Measurements from ENCODE around the gene DFFA.
"Not testable (repeated sequence)": the region's sequence is repeated elsewhere in the genome, so short reads cannot be mapped to it uniquely, and the experiment has no call there.

Gene DFFA

DNA sequence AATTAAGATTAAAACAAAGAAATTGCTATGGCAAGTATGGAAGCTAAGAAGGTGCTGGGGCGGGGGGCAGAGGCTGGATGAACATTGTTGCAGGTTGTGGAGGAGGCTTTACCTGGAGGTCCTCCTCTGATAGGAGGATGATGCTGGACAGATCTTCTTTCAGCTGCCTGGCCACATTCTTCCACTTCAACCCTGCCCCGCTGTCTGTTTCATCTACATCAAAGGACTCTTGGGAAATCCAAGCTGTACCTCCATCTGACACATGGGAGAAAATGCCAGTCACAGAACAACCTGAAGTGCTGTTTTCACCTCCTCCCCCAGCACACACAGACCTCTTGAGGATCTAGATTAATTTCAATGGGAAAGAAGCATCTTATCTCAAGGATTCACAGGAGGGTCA, 5.3 kb downstream of the DFFA start:
- DNase-seq (ENCODE audit: low read depth in 2 of 3, low spot score in 1 of 3), result no peak

DNA sequence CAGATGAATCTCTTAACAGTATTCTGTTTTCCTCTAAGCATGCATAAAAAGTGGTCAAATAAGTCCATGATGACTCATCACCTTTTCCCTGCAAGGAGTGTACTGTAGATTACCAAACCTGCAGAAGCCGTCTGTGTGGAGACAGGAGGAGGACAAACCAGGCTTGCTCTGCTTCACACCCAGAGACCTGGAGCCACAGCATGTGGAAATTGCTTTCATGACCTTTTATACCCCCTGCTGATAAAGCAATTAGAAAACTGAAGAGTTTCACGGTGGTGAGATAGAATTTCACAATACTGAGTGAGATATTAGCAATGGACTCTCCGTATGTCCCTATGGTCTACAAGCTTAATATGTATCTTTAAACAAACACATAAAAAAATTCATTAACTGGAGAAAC, 13.1 kb downstream of the DFFA start:
- DNase-seq (ENCODE audit: low read depth in 2 of 3, low spot score in 1 of 3), result no peak

DNA sequence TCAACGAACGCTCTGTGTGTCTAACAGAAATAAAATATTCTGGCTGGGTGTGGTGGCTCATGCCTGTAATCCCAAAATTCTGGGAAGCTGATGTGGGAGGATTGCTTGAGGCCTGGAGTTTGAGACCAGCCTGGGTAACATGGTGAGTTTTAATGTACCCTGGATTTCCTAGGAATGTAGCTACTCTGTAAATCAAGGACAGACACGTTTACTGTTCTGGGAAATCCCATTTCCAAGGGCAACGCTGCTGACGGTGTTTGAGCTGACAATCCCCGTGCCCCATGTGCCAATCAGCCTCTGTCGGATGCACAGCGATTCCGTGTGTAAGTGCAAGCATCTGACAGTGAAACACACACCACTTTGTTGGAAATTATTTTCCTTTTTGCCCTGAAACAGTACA, 14.5 kb downstream of the DFFA start:
- DNase-seq (ENCODE audit: low read depth in 2 of 3, low spot score in 1 of 3), result no peak

DNA sequence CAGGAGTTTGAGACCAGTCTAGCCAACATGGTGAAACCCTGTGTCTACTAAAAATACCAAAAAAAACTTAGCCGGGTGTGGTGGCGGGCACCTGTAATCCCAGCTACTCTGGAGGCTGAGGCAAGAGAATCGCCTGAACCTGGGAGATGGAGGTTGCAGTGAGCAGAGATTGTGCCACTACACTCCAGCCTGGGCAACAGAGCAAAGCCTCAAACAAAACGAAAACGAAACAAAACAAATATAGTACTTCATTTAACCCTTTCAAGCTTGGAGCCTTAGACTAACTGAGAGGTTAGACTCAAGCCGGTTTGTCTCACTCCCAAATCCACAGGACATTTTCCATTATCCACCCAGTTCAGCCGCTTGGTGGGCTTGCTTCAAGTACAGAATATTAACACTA, 14.9 kb downstream of the DFFA start:
- not testable (repeated sequence) for DNase-seq (ENCODE audit: low read depth in 2 of 3, low spot score in 1 of 3)

DNA sequence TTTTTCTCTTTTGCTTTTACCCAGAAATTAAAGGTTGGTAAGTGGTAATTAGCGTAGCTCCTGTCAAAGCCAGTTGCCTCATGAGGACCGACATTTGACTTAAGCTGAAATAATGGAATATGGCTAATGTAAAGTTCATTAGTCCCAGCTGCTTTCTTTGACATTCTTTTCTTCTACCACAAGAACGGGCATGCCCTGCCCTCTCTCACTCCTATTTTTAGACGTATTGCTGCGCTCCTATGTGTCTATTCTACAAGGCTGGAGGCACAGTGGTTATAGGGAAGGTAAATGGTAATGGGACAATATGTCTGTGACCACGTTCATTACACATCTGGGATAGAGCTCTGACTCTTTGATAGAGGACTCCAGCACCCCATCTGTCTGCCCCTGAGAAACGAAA, 15.7 kb downstream of the DFFA start:
- DNase-seq (ENCODE audit: low read depth in 2 of 3, low spot score in 1 of 3), result no peak

DNA sequence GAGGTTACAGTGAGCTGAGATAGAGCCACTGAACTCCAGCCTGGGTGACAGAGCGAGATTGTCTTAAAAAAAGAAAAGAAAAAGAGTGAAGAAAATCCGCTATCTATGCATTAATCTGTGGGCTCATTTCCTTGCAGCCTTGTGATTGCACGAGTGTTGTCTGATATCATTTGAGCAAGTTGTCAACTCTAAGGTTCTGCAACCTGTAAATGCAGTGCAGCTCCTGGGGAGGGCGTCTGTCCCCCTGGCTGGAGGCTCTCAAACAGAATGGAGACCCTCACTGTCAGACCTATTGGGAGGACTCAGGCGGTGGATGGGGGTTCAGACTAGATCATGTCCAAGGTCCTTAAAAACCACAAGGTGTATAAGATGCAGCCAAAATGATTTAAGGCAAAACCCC, 16.3 kb downstream of the DFFA start:
- no peak for DNase-seq (ENCODE audit: low read depth in 2 of 3, low spot score in 1 of 3)

DNA sequence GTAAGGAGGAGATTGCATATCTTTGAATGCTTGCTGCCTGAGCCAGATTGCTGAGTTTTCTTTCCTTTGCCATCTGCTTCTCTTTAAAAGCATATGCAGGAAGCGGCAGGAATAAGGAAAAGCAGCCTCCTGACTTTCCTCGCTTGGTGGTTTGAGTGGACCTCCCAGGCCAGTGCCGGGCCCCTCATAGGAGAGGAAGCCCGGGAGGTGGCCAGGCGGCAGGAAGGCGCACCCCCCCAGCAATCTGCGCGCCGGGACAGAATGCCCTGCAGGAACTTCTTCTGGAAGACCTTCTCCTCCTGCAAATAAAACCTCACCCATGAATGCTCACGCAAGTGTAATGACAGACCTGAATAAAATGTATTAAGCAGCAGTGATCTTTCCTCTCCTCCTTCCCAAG, 21.0 kb downstream of the DFFA start:
- DNase-seq (ENCODE audit: low read depth in 2 of 3, low spot score in 1 of 3), result no peak

DNA sequence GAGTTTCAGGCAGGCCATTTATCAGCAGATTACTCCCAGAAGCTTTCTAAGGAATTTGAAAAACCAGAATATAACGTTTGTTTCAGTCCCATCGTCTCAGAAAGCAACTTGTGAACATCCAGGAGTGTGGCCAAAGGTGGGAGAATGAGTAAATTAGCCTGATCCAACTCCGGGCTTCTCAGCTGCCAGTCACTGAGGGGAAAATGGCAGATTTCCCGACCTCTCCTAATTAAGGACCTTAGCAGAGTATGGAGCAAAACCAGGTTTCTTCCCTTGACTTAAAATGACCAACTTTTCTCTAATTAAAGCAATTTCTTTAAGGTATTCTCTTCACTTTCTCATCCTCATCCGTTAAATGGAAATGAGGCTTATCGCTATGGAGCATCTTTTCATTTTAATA, 21.5 kb downstream of the DFFA start:
- no peak for DNase-seq (ENCODE audit: low read depth in 2 of 3, low spot score in 1 of 3)

DNA sequence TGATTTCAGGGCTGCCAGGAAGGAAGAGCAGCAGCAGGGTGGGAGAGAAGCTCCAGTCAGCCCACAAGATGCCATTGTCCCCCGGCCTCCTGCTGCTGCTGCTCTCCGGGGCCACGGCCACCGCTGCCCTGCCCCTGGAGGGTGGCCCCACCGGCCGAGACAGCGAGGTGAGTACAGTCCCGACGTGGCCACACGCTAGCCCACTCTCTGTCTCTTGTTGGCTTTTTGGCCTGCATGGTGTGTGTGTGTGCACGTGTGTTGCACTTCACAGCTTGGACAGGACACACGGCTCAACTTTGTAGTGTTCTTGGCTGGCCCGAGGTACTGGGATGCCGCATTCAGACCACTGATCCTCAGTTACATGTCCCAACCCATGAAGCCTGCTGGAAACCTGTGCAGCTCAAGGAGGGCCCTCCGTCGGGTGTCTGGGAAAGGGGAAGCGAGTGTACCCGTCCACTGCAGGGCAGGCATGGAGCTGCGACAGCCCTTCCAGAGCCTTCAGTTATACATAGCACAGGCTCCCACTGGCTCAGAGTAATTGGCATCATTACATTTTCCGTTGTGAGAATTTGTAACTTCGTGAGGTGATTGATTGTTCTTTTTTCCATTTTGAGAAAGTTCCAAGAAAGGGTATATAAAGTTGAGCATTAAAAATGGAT, 22.0 kb downstream of the DFFA start:
- no peak for DNase-seq (ENCODE audit: low read depth in 2 of 3, low spot score in 1 of 3)

DNA sequence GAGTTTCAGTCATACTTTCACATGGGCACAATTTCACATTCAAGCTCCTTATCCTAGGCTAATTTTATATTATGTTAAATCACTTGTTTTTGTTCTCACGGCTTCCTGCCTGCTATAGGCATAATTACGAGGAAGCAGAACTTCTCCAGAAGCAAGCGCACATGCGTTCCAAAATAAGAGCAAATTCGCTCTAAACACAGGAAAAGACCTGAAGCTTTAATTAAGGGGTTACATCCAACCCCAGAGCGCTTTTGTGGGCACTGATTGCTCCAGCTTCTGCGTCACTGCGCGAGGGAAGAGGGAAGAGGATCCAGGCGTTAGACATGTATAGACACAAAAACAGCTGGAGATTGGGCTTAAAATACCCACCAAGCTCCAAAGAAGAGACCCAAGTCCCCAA, 22.6 kb downstream of the DFFA start, which contains the start of gene CORT:
TSS of gene CORT (plus strand) at position 281 of the 400 bp plus-strand sequence. CDS start 193 bp downstream, outside the sequence.
- DNase-seq (ENCODE audit: low read depth in 2 of 3, low spot score in 1 of 3), result no peak

DNA sequence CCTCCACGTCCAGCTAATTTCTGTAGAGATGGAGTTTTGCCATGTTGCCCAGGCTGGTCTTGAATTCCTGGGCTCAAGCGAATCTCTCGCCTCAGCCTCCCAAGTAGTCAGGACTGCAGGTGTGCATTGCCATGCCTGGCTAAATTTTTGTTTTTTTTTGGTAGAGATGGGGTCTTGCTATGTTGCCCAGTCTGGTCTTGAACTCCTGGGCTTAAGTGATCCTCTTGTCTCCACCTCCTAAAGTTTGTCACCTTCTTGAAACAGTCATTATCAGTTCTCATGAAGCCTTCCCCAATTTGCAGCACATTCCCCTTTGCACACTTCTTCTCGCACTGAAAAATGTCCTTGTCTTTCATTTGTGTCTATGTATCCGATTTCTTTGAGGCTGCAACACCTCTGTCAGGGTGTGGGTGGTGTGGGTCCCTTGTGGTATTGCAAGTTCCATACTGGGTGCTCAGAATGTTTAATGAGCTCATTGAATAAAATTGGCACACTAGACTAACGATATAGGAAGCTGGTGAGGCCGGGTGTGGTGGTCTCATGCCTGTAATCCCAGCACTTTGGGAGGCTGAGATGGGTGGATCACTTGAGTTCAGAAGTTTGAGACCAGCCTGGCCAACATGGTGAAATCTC, 25.4 kb downstream of the DFFA start:
- no peak for DNase-seq (ENCODE audit: low read depth in 2 of 3, low spot score in 1 of 3)

DNA sequence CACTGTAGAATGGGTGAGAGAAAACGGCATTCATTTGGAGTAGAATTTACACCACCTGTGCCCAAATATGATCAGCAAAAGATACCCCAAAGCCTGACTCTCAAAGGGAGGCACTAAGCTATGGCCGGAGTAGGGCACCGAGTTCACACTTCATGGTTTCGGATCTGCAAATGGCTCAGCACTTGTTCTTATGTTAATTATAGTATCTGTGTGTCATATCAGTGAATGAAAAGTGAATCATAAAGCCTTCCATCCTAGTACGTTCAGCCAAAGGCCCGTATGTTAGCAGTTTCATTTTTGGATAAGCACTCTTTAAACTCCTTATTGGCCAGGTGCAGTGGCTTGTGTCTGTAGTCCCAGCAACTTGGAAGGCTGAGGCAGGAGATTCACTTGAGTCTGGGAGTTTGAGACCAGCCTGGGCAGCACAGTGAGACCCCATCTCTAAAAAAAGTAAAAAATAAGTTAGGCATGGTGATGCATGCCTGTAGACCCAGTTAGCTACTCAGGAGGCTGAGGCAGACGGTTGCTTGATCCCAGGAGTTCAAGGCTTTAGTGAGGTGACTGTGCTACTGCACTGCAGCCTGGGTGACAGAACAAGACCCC, 27.4 kb downstream of the DFFA start:
- no peak for DNase-seq (ENCODE audit: low read depth in 2 of 3, low spot score in 1 of 3)

DNA sequence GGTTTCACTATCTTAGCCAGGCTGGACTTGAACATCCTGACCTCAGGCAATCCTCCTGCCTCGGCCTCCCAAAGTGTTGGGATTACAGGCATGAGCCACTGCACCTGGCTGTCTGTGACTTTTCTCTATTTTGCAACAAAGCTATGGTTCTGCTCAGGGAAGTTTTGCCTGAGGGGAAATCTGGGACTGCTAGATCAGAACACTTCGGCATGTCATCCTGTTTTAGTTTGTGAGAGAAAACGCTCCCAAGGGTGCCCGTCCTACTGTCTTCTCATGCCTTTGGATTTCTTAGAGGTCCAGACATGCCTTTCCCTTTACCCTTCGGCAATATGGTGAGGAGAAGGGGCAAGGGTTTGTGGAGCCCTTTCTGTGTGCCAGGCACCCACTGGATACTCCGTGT, 28.1 kb downstream of the DFFA start:
- no peak for DNase-seq (ENCODE audit: low read depth in 2 of 3, low spot score in 1 of 3)

DNA sequence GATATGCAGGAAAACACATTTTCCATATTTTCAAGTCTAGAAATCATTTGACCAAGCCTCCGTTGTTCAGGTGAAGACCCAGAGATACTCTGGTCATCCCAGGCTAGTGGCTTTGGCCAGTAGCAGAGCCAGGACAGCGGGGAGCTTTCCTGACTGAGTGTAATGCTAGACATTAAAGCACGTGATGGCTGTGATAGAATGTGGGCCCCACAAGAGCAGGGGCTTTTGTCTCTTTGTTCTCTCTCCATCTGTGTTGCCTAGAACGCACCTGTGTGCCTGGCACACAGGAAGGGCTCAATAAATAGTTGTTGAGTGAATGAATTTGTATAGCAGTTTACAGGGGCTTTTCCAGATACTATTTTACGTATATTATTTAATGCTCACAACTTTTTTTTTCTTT, 31.5 kb downstream of the DFFA start:
- DNase-seq (ENCODE audit: low read depth in 2 of 3, low spot score in 1 of 3), result no peak

DNA sequence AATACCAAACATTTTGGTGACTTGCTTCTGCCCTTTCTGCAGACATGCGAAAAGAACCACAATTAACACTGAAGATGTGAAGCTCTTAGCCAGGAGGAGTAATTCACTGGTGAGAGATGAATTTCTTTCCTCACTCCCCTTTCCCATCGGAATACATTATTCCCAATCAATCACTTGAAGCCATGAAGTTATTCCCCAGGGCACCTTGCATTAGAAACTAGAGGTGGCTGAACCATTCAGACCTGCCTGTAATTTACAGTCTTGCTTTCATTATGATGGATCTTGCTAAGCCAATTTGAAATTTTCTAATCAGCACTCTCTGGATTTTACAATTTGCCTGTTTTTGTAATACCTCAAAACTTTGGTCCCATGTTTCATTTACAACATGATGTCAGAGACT, 32.0 kb downstream of the DFFA start:
- DNase-seq (ENCODE audit: low read depth in 2 of 3, low spot score in 1 of 3), result no peak

DNA sequence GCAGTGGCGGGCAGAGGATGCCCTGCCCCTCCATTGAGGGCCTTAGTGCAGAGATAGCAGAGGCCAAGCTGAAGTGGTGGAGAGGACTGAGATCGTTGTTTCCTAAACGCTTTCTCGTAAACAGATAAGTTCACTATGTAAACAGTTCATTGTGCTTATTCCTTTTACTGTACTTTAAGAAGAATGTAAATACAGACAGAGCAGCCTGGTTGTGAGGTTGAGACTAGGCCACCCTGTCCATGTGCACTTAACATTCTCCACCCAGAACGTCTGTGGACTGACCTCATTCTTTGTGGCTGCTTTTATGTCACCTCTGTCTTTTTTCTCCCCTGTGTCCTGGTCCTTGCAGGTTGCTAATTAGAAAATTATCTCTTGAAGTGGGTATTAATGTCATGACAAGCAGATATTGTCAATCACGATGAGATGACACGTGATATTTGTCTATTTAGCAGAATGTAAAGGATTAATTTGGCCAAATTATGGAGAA, 33.6 kb downstream of the DFFA start:
- no peak for DNase-seq (ENCODE audit: low read depth in 2 of 3, low spot score in 1 of 3)

DNA sequence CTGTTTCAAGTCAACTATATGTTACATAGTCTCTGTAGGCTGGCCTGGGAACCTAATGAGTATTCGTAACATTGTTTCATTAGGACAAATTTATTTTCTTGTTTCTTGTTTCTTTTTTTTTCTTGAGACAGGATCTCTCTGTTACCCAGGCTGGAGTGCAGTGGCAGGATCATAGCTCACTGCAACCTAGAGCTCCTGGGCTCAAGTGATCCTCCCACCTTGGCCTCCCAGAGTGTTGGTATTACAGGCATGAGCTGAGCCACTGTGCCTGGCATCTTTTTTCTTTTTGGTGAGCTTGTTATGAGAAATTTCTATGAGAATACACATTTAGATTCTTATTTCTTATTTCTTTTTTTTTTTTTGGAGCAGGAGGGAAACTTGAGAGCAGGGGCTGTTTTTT, 35.3 kb downstream of the DFFA start:
- no peak for DNase-seq (ENCODE audit: low read depth in 2 of 3, low spot score in 1 of 3)

DNA sequence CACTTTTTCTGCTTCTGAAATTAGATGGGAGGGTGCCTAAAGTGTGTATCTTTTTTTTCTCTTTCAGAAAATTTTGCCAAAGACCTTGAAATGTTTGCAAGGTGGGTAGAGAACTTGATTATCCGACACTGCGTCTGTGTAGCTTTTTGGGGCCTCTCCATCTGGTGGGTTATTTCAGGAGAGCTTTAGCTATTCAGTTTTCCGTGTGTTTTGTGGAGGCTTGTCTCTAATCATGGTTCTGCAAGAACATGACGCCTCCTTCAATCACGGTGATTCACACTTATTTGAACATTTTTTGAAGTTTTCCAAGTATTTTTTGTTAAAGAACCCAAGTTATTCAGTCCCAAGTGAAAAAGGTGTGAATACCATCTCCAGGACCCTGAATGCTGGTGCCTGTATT, 37.7 kb downstream of the DFFA start:
- no peak for DNase-seq (ENCODE audit: low read depth in 2 of 3, low spot score in 1 of 3)

DNA sequence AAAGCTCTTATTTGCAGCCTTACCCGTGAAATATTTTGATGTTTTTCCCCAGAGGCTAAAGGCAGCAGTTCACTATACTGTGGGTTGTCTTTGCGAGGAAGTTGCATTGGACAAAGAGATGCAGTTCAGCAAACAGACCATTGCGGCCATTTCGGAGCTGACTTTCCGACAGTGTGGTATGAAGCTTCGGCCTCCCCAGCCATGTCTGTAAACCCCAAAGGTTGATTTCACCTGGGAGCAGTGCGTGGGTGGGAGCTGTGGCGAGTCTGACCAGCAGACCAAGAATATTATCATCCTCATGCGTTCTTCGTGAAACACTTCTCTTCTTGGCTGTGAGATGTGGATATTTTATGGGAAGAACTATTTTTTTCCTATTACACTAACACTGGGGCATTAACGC, 38.5 kb downstream of the DFFA start:
- DNase-seq (ENCODE audit: low read depth in 2 of 3, low spot score in 1 of 3), result no peak

DNA sequence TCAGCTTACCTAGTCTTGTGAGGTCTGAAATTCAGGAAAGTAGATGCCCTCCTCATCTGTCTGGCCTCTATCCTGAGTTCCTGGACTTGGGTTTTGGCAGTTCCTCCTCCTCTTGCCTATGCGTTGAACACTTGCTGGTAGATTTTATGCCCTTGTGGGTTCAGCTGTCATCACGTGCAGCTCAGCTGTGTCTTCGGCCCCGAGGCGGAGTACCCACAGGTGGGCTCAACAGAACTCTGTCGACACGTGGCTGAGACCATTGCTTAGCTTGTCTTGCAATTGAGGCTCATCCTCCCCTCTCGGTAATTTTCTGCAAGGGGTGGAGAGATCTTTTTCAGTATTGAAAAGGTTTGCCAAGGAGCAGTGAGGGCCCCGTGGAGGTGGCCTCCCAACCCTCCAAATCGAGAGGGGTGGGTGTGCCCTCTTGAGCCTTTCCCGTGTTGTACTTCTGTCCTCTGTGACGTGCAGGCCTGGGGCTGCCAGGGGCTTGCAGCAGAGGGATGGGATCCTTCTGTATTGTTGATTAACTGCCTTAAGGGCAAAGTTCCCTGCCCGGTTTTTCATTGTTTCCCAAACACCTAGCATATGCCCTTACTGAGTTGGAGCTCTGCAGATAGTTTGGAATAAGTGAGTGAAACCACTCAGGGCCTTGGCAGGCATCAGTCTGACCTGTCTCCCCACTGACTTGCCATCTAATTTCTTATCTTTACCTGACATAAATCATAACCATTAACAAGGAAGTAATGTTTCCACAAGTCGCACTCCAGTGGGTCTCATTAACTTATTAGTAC, 39.2 kb downstream of the DFFA start:
- DNase-seq (ENCODE audit: low read depth in 2 of 3, low spot score in 1 of 3), result no peak

DNA sequence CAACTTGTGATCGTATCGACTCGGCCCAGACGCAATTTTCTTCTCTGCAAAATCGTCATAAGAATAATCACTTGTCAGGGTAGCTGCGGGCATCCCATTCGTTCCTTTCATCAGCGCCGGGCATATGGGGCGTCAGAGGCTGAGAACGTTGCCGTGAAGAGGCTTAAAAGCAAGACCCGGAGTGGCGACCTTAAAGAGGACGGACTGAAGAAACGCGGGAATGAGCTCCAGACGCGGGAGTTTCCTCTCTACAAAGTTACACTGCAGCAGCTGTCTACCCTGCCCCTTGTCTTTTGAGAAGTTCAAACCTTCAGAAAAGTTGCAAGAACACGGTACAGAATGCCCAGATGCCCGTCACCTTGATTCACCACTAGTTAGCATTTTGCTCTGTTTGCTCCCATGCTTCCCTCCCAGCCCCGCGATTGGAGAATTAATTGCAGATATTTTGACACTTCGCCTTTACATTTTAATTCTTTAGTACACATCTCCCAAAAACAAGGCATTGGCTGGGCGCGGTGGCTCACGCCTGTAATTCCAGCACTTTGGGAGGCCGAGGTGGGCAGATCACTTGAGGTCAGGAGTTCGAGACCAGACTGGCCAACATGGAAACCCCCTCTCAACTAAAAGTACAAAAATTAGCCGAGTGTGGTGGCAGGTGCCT, 41.1 kb downstream of the DFFA start:
- peak in 2 of 3 donors; percentile 6 to 9 for DNase-seq (ENCODE audit: low read depth in 2 of 3, low spot score in 1 of 3)
